HG03045 (cell line): Measurements from ENCODE around the gene LAMA2.
"Not testable (repeated sequence)": the region's sequence is repeated elsewhere in the genome, so short reads cannot be mapped to it uniquely, and the experiment has no call there.

ENCODE experiments used
- ATAC-seq: cut with Tn5 transposase; IDR thresholded peaks from one replicate; pipeline ENCODE4 v1.9.1; 2021; ENCODE audit warnings: mild to moderate bottlenecking, moderate library complexity; ENCODE audit not compliant: unreplicated experiment

Gene LAMA2

DNA sequence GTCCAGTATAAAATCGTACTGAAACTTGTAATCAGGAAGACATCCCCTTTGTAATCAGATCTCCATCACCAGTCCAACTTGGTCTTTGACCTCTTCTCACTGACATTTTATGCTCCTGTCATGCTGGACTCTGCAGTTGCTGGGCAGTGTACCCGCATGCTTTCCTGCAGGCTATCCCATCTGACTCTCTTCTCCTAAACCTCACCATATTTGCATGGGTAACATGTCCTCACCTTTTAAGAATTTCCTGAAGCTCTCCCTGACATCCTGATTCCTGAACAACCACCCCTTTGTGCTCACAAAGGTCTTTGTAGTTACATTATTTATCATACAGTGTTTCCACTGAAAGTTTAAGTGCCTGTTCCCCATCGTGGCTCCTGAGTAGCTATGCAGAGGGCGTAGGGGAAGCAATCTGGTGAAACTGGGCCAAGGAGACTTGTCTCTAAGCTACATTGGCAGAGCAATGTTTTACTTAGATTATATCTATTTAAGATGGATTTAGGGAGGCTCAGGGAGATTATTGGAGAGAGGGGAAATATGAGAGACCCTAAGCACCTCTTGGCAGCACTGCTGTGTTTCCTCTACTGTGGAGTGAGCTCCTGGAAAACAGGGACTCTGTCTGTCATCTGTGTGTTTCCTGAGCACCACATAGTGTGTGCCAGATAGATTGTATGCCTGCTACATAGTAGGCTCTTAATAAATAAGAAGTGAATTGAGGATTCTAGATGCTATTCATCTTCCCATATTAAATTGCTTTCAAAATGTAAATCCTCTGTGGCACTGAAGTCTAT lies 124.0 kb downstream of the LAMA2 start:
- ATAC-seq: no peak

DNA sequence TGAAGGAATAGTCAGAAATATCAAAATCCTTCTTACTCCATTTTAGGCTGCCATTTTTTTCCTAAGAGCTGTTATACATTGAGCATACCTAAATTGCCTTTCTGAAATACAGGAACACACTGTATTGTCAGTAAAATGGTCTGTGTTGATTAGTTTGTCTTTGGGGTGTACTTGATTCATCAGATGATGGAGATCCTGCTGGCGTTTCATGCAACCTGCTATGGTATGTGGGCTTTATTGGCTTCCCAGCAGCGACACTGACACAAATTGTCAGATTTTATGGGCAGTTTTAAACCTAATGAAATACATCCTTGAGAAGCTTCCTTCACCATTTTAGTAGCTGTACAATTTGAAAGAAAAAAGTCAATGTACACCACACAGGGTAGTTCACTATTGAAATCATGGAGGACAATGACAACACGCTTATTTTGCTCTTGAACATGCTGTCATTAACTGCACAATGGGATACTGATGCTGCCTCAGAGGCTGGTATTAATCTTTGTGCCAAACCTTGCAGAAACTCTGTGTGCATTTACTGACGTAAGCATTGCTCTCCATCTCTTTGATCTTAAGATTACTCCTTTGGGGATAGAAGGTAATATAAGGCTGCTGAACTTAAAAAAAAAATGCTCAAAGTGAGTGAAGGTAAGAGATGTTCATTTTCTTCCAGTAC lies 124.9 kb downstream of the LAMA2 start:
- no peak for ATAC-seq

DNA sequence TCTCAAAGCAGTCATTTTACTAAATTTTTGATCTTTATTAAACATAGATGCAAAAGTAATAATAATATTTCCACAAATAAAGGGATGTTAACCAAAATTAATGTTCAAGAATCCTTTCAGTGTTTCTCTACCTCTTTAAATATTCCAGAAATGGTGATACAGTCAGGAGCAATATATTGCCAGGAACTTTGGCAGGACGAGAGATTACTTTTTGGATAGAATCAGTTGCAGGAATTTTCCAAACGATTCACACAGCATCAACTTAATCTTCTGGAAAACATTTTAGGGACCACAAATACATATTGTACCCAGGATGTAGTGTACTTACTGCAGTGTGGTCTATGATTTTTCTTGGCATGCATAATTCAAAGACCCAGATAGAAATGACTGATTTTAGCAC lies 125.7 kb downstream of the LAMA2 start:
- no peak for ATAC-seq

- no peak for ATAC-seq
Measured at GRCh38 chr6:129009851-129010250, 126.9 kb downstream of the LAMA2 start.

DNA sequence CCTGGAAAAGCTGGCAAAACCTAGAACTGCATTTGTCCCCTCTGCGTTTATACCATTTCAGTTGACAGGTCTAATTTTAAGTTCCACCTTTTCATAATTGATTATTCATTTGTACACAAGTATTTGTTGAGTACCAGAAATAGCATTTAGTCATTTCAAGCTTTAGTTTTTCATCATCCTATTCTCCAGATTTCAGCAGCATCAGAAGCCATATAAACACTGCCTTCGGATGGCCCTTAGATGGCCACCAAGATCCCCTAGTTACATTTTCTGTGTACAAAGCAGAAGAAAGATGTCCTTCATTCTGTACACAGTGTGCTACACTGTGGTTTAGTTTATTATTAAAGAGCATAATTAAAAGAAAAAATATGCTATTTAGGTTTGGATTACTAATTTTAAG lies 131.4 kb downstream of the LAMA2 start:
- no peak for ATAC-seq

- ATAC-seq: no peak
Measured at GRCh38 chr6:129015721-129016120, 132.8 kb downstream of the LAMA2 start.

- ATAC-seq: no peak
Measured at GRCh38 chr6:129016844-129017243, 133.9 kb downstream of the LAMA2 start.

DNA sequence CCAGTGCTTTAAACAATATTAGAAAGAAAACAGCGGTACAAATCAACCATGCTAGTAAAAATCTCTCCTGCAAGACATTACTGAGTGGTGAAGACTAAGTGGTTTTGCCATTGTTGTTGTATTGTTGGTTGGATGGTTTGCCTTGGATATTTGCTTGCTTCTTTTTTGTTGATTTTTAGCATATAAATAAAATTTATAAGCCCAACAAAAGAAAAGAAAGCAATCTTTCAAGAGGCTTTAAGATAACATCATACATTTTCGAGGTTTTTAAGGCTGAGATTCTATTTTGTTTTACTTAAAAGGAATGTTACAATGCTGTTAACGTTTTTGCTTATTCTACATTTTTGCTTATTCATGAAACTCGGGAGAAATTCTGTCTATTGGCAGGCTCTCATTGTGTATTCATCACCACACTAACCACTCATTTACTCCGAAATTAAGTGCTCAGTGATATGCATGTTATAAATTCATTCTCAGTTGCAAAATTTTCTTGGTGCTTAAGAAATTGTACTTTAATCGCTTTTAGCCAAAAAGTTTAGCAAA lies 139.1 kb downstream of the LAMA2 start:
- ATAC-seq: no peak

DNA sequence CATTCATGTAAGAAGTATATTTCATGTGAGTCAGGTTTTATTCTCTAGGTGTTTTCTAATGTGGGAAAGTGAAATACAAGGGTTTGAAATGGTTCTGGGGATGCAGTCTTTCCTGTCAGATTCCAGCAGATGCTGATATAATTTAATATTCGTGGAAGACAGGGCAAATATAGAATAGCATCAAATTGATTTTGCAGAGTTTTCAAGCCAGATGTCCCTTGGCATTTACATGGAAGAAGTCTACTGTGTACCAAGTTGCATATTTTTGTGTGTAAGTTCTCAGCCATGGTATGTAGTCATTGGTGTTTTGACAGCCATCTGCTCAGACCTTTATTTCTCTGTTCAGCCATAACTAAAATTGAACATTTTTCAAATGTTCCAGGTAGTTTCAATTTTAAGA lies 143.7 kb downstream of the LAMA2 start:
- no peak for ATAC-seq

DNA sequence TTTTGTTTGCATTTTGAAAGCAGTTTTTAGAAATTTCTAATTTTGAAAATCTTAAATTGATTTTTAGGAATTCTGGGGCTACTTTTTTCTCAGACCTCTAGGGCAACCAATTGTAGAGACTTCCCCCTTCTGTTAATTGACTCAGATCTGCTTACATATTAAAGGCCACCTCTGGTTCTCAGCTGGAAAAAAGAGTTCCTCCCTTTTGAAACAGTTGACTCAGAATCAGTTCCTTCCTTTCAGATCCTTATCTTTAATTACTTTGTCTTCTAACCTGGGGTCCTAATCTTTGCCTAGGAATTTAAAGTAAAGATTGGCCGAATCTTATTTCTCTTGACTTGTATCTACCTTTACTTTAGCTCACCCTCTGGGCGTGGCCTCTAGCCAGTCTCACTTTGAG lies 146.8 kb downstream of the LAMA2 start:
- no peak for ATAC-seq

DNA sequence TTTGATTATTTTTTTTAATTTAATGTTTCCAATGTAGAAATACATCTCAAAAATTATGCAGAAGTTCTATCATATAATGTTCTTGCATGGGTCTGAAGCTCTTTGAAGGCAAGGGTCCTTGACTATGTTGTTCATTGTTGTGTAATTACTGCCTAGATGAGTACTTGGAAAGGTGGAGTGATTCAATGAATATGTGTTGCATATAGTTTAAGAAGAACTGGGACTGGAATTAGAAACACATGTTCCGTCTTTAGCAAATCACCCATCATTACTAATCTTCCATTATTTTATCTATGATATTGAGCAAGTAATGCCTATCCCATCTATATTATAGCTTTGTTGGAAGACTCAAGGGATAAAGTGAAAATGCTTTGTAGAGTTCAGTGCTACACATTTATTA lies 147.3 kb downstream of the LAMA2 start:
- no peak for ATAC-seq

DNA sequence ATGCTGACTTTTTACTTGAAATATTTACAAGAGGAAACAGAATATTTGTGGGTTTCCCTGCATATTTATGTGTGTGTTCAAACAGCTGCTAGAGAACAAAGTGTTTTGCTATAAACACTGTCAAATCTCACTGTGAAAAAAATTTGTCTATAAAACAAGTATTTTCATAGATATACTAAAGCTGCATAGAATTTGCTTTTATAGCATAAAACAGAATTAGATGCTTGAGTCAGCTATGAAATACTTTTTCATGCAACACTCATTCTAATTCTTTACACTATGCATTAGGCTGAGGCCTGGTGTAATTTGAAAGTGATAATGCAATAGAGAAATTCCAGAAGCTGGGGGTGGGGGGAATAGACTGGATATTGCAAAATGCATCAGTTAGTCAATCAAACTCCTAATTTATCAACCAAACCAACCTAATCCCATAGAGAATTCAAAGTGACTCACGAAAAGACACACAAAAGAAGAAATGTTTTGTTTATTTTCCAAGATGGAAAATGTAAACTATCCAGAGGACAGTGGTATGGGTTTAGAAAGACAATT lies 148.2 kb downstream of the LAMA2 start:
- ATAC-seq: no peak

- no peak for ATAC-seq
Measured at GRCh38 chr6:129032602-129033001, 149.7 kb downstream of the LAMA2 start.

GRCh38 chr6:129033180-129033579 lies 150.2 kb downstream of the LAMA2 start:
- no peak for ATAC-seq

- no peak for ATAC-seq
Measured at GRCh38 chr6:129033581-129033980, 150.6 kb downstream of the LAMA2 start.

- no peak for ATAC-seq
Measured at GRCh38 chr6:129041563-129041962, 158.6 kb downstream of the LAMA2 start.

DNA sequence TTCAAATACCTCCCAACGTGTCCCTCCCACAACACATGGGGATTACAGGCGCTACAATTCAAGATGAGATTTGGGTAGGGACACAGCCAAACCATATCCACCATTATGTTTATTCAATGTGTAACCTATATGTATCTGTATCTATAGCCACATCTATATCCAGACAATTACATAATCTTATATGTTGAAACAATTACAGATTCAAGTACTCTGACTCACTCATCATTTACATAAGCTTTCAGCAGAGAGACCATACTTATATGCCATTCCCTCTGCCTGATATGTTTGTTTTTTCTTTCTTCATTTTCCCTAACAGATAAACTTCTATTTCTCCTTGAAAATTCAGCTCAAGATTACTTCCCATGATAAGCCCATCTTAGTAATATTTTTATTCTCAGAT lies 163.6 kb downstream of the LAMA2 start:
- ATAC-seq: no peak

DNA sequence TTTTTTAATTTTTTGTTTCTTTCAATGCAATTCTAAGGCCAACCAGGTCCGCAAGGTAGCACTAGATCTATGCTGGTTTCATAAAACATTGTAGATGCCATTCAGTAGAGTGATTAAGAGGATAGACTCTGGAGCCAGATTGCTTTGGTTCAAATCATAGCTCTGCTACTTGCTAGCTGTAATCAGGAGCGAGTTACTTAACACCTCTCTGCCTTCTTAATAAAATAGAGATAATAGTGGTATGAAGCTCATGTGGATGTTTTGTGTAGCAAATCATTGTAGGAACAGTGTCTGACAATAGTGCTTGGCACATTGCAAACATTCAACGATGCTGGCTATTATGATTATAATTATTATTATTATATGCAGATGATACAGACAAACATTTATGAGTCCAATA lies 164.9 kb downstream of the LAMA2 start:
- no peak for ATAC-seq

- no peak for ATAC-seq
Measured at GRCh38 chr6:129050086-129050485, 167.1 kb downstream of the LAMA2 start.

DNA sequence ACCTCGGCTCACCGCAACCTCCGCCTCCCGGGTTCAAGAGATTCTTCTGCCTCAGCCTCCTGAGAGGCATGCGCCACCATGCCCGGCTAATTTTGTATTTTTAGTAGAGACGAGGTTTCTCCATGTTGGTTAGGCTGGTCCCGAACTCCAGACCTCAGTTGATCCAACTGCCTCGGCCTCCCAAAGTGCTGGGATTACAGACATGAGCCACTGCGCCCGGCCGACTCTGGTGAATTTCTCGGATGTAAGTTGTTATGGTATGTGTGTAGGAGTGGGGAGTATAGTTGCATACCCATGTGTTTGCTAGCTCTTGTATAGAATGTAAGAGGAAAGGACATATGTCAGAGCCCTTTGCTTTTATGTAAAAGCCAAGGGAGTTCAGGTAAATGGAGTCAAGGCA lies 170.2 kb downstream of the LAMA2 start:
- ATAC-seq: not testable (repeated sequence)

GRCh38 chr6:129055796-129056195 lies 172.9 kb downstream of the LAMA2 start:
- no peak for ATAC-seq

DNA sequence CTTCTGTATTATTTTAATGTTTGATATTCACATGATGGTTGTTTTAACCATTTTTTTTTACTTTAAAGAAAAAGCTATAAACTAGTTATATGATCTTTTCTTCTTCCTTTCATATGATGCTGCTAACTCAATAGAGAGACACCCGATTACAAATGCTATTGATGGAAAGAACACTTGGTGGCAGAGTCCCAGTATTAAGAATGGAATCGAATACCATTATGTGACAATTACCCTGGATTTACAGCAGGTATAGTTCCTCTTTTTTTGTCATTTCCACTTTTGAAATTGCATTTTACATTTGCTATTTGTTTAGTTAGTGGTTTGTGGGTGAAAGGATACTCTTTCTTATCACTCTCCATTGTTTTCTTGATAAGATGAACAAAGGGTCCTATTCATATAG lies 176.7 kb downstream of the LAMA2 start:
- ATAC-seq: no peak
